Activated T-helper 17 cell treated with anti-CD3 and anti-CD28 coated beads, Interleukin-2, amount 50 U/mL, for 72 hours (primary cell): Measurements from ENCODE around the gene UBE2F. TPM values are rescaled to one million over a fixed set of nuclear protein-coding genes. Genes with fewer than 3 reads are reported as not detected.
A peak's percentile ranks its signal among the peaks of the same experiment; 100 is the strongest.

Source experiments
- ATAC-seq: fragments of 150-1000 bp; cut with Tn5 transposase; replicated peaks from 2 replicates; pipeline ENCODE4 v1.10.0; 2021; ENCODE audit warnings: mild to moderate bottlenecking, moderate library complexity
- H3K27ac Mint-ChIP-seq: one replicate; pipeline ENCODE4 v1.8.0; 2022; ENCODE audit warnings: mixed read lengths
- H3K27me3 Mint-ChIP-seq: one replicate; pipeline ENCODE4 v1.8.0; 2022; ENCODE audit warnings: mixed read lengths
- H3K36me3 Mint-ChIP-seq: one replicate; pipeline ENCODE4 v1.8.0; 2022; ENCODE audit warnings: low read depth, mild to moderate bottlenecking, mixed read lengths
- H3K4me1 Mint-ChIP-seq: one replicate; pipeline ENCODE4 v1.8.0; 2022; ENCODE audit warnings: mixed read lengths
- H3K4me3 Mint-ChIP-seq: one replicate; pipeline ENCODE4 v1.8.0; 2022; ENCODE audit warnings: mild to moderate bottlenecking, mixed read lengths
- H3K9me3 Mint-ChIP-seq: one replicate; pipeline ENCODE4 v1.8.0; 2022; ENCODE audit warnings: mixed read lengths
- total RNA-seq, 2 donors: library from RNA; stranded (reverse); gene quantifications; one replicate each; pipeline ENCODE4 v1.2.3, GENCODE V29; 2022

UBE2F gene
- 10 to 100 TPM; 38.9 to 44.7 TPM for total RNA-seq

- peaks cover 7% of the 10 kb centered on the region for H3K9me3 Mint-ChIP-seq
- peak within 1 kb of the TSS; percentile 85 for H3K27ac Mint-ChIP-seq
- peak; percentile 97 for ATAC-seq
- H3K4me1 Mint-ChIP-seq, result peaks cover 18% of the 10 kb centered on the region
- H3K4me3 Mint-ChIP-seq, result peak within 1 kb of the TSS; percentile 90
- peaks cover 22% of the 10 kb centered on the region for H3K36me3 Mint-ChIP-seq
- no peaks in the 10 kb centered on the region for H3K27me3 Mint-ChIP-seq
Measured at GRCh38 chr2:237966565-237967462, at the start of gene UBE2F. TSS of gene UBE2F (plus strand) at chr2:237967014. CDS start at chr2:237973108, 6,094 bp downstream.

DNA sequence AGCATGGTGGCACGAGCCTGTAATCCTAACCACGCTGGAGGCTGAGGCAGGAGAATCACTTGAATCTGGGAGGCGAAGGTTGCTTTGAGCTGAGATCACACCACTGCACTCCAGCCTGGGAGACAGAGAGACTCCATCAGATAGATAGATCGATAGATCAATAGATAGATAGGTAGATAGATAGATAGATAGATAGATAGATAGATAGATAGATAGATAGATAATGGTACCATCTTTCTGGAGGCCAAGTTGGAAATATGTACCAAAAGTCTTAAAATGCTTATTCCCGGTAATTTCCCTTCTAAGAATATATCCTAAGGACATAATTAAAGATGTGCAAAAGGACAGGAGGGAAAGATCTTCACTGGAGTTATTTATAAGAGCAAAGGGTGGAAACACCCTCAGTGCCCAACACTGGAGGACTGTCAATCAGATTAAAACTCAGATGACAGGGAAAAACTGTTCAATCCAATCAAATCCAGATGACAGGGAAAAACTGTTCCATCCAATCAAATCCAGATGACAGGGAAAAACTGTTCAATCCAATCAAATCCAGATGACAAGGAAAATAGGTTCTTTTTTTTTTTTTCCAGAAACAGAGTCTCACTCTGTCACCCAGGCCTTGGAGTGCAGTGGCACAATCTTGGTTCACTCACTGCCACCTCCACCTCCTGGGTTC, 49.0 kb upstream of the UBE2F start:
- H3K27ac Mint-ChIP-seq, result no peak overlapping the region
- ATAC-seq, result no peak

GRCh38 chr2:237919593-237919992, 47.2 kb upstream of the UBE2F start:
- no peak for ATAC-seq
- Mint-ChIP-seq H3K27me3 (no peaks in the 10 kb centered on the region), H3K4me1 (no peaks in the 10 kb centered on the region), H3K9me3 (no peaks in the 10 kb centered on the region), H3K4me3 (no peak overlapping the region), H3K36me3 (no peaks in the 10 kb centered on the region), H3K27ac (no peak overlapping the region)

More for the DNA sequence above, 49.0 kb upstream of the UBE2F start:
- no peaks in the 10 kb centered on the region for H3K36me3 Mint-ChIP-seq
- no peaks in the 10 kb centered on the region for H3K4me1 Mint-ChIP-seq
- no peaks in the 10 kb centered on the region for H3K9me3 Mint-ChIP-seq
- H3K27me3 Mint-ChIP-seq, result no peaks in the 10 kb centered on the region
- H3K4me3 Mint-ChIP-seq, result no peak overlapping the region

- no peak overlapping the region for H3K27ac Mint-ChIP-seq
- ATAC-seq, result peak; percentile 13
- no peaks in the 10 kb centered on the region for H3K9me3 Mint-ChIP-seq
- no peaks in the 10 kb centered on the region for H3K27me3 Mint-ChIP-seq
- H3K4me1 Mint-ChIP-seq, result peaks cover 3% of the 10 kb centered on the region
- H3K36me3 Mint-ChIP-seq, result no peaks in the 10 kb centered on the region
- H3K4me3 Mint-ChIP-seq, result peak overlapping the region; percentile 18
Measured at GRCh38 chr2:237920673-237921072, 46.1 kb upstream of the UBE2F start.

- Mint-ChIP-seq H3K27ac (no peak overlapping the region), H3K4me3 (no peak overlapping the region), H3K4me1 (peaks cover 6% of the 10 kb centered on the region), H3K27me3 (no peaks in the 10 kb centered on the region), H3K9me3 (no peaks in the 10 kb centered on the region), H3K36me3 (no peaks in the 10 kb centered on the region)
- no peak for ATAC-seq
Measured at GRCh38 chr2:237921967-237922492, 44.8 kb upstream of the UBE2F start.

- peak; percentile 70 for ATAC-seq
- H3K9me3 Mint-ChIP-seq, result no peaks in the 10 kb centered on the region
- no peaks in the 10 kb centered on the region for H3K27me3 Mint-ChIP-seq
- H3K4me1 Mint-ChIP-seq, result peaks cover 11% of the 10 kb centered on the region
- peak overlapping the region; percentile 40 for H3K4me3 Mint-ChIP-seq
- no peak overlapping the region for H3K27ac Mint-ChIP-seq
- H3K36me3 Mint-ChIP-seq, result no peaks in the 10 kb centered on the region
Measured at GRCh38 chr2:237922641-237923361, 44.0 kb upstream of the UBE2F start.

DNA sequence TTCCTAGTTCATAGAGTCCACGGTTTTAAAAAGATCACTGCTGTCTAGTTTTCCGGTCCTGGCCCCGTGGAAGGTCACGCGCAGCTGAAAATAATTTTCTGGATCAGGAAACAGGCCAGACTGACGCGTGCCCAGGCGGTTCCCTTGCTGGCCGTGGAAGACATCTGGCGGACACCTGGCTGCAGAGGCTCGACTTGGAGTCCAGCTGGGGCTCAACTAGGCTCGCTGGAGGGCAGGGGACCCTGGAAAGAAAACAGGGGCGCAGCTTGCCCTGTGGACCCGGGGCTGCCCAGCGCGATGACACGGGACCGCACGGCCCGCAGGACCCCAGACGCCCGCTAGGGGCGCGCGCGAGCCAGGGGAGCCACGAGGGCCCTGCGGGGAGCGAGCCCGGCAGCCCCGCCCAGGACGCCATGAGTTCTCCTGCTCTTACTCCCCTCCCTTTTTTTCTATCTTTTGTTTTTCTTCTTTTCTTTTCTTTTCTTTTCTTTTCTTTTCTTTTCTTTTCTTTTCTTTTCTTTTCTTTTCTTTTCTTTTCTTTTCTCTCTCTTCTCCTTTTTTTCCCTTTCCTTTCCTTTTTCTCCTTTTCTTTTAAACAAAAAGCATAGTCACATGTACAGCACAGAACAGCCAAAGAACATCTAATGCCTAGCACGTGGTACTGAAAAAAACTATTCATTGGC, 43.2 kb upstream of the UBE2F start:
- Mint-ChIP-seq H3K27ac (no peak overlapping the region), H3K9me3 (no peaks in the 10 kb centered on the region), H3K4me3 (peak overlapping the region; percentile 40), H3K27me3 (no peaks in the 10 kb centered on the region), H3K4me1 (peaks cover 11% of the 10 kb centered on the region), H3K36me3 (no peaks in the 10 kb centered on the region)
- peak; percentile 92 for ATAC-seq

- no peak for ATAC-seq
- H3K9me3 Mint-ChIP-seq, result no peaks in the 10 kb centered on the region
- no peaks in the 10 kb centered on the region for H3K36me3 Mint-ChIP-seq
- peaks cover 11% of the 10 kb centered on the region for H3K4me1 Mint-ChIP-seq
- no peaks in the 10 kb centered on the region for H3K27me3 Mint-ChIP-seq
- peak overlapping the region; percentile 40 for H3K4me3 Mint-ChIP-seq
- no peak overlapping the region for H3K27ac Mint-ChIP-seq
Measured at GRCh38 chr2:237924164-237924534, 42.7 kb upstream of the UBE2F start.

GRCh38 chr2:237927135-237927534, 39.7 kb upstream of the UBE2F start:
- H3K9me3 Mint-ChIP-seq, result no peaks in the 10 kb centered on the region
- no peak for ATAC-seq
- H3K27ac Mint-ChIP-seq, result no peak overlapping the region
- H3K27me3 Mint-ChIP-seq, result no peaks in the 10 kb centered on the region
- H3K4me1 Mint-ChIP-seq, result peaks cover 11% of the 10 kb centered on the region
- H3K4me3 Mint-ChIP-seq, result no peak overlapping the region
- no peaks in the 10 kb centered on the region for H3K36me3 Mint-ChIP-seq

GRCh38 chr2:237927986-237928385, 38.8 kb upstream of the UBE2F start:
- no peak overlapping the region for H3K27ac Mint-ChIP-seq
- H3K4me3 Mint-ChIP-seq, result no peak overlapping the region
- no peaks in the 10 kb centered on the region for H3K27me3 Mint-ChIP-seq
- ATAC-seq, result no peak
- H3K9me3 Mint-ChIP-seq, result no peaks in the 10 kb centered on the region
- peaks cover 11% of the 10 kb centered on the region for H3K4me1 Mint-ChIP-seq
- H3K36me3 Mint-ChIP-seq, result no peaks in the 10 kb centered on the region

DNA sequence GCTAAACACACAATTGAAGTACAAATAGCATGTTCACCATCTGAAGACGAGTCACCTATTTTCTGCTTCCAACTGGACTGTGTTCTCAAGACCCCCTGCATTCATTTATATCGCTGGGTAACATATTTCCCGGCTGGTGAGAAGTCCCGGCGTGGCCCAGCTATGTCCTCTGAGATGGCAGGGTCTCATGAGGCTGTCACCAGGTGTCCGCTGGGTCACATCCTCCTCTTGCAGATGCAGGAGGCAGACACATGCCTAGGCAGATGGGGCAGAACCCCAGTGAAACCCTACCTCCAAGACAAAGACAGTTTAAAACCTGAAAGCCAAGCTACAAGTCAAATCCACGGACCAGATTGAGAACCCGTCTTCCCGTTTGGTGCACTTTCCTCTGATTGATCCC, 36.8 kb upstream of the UBE2F start:
- peak overlapping the region; percentile 46 for H3K27ac Mint-ChIP-seq
- no peaks in the 10 kb centered on the region for H3K27me3 Mint-ChIP-seq
- H3K4me3 Mint-ChIP-seq, result no peak overlapping the region
- ATAC-seq, result no peak
- H3K9me3 Mint-ChIP-seq, result no peaks in the 10 kb centered on the region
- peaks cover 17% of the 10 kb centered on the region for H3K4me1 Mint-ChIP-seq
- no peaks in the 10 kb centered on the region for H3K36me3 Mint-ChIP-seq

- Mint-ChIP-seq H3K4me3 (no peak overlapping the region), H3K27me3 (no peaks in the 10 kb centered on the region), H3K27ac (no peak overlapping the region), H3K4me1 (peaks cover 10% of the 10 kb centered on the region), H3K9me3 (no peaks in the 10 kb centered on the region), H3K36me3 (no peaks in the 10 kb centered on the region)
- no peak for ATAC-seq
Measured at GRCh38 chr2:237931205-237931721, 35.6 kb upstream of the UBE2F start.

- ATAC-seq, result peak; percentile 81
- Mint-ChIP-seq H3K9me3 (no peaks in the 10 kb centered on the region), H3K27ac (no peak overlapping the region), H3K4me1 (peaks cover 6% of the 10 kb centered on the region), H3K36me3 (no peaks in the 10 kb centered on the region), H3K4me3 (no peak overlapping the region), H3K27me3 (no peaks in the 10 kb centered on the region)
Measured at GRCh38 chr2:237932731-237933131, 34.1 kb upstream of the UBE2F start.

- Mint-ChIP-seq H3K4me1 (peaks cover 6% of the 10 kb centered on the region), H3K4me3 (no peak overlapping the region), H3K9me3 (no peaks in the 10 kb centered on the region), H3K27ac (peak overlapping the region; percentile 53), H3K27me3 (no peaks in the 10 kb centered on the region), H3K36me3 (no peaks in the 10 kb centered on the region)
- ATAC-seq, result no peak
Measured at GRCh38 chr2:237934186-237934585, 32.6 kb upstream of the UBE2F start.
